Measurements from ENCODE around the gene NET1.

DNA sequence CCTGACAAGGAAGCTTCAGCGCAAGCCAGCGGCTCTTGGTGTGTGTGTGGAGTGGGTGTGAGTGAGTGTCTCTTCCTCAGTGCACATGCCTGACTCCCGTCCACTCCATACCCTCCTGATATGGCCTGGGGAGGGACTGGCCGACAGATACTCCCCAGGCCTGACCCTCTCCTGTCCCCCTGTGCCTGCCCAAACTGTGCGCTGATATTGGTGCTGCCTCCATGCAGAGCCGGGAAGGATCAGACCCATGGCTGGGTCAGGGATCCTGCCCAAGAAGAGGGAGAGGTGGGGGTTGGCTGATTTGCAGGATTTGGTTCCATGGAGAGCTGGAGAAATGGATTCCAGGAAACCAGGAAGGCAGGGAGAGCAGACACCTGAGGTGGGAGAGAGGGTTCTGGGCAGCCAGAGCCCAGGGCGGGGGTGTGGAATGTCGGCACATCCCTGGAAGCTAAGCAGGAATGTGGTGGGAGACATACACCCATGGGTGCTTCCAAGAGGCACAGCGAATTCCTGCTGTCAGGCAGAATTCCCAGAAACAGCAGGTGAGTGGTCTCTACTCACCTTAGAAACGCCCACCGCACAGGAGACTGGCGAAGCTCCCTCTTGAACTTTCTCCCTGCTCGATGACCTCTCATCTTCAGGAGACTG is 80.7 kb downstream of the NET1 start:
- TF ChIP-seq EZH2 (IDR thresholded peaks at IDR 0.05; ENCODE audit: insufficient read depth, poor library complexity, severe bottlenecking) (no peak), EZH2phosphoT487 (IDR thresholded peaks at IDR 0.05; ENCODE audit: insufficient read depth, low read depth) (no peak)

Data from GM23248 (cell line).